Right atrium auricular region (tissue), 2 donors: Measurements from ENCODE around the gene FRMD4A. TPM values are rescaled to one million over a fixed set of nuclear protein-coding genes. Genes with fewer than 3 reads are reported as not detected.

ENCODE experiments used
- DNase-seq: peaks from one replicate; pipeline ENCODE4 v3.0.0-alpha.2; 2019; ENCODE audit warnings: low spot score
- H3K27ac ChIP-seq, 2 donors: fragments of 200-600 bp; sonication (generic); 1 replicate in 1 of 2; 2 replicates in 1 of 2; pipeline ENCODE4 v1.5.1; 2016 to 2019
- H3K27me3 ChIP-seq, 2 donors: fragments of 200-600 bp; sonication (generic); one replicate each; pipeline versions ENCODE4 v1.5.1 to v1.6.0; 2017 to 2019
- H3K36me3 ChIP-seq: fragments of 200-600 bp; sonication (generic); one replicate; pipeline ENCODE4 v1.5.1; 2016
- H3K4me1 ChIP-seq, 2 donors: fragments of 200-600 bp; sonication (generic); one replicate each; pipeline versions ENCODE4 v1.5.1 to v1.6.0; 2017 to 2019
- H3K4me3 ChIP-seq, 2 donors: fragments of 200-600 bp; sonication (generic); 1 replicate in 1 of 2; 2 replicates in 1 of 2; pipeline ENCODE4 v1.5.1; 2017 to 2019; ENCODE audit warnings: mild to moderate bottlenecking in 1 of 2, moderate library complexity in 1 of 2
- H3K9me3 ChIP-seq, 2 donors: fragments of 200-600 bp; sonication (generic); one replicate each; pipeline ENCODE4 v1.5.1; 2019
- total RNA-seq, 2 donors: library from RNA; depleted of rRNA; stranded (reverse); fragments of >200 nt; gene quantifications; one replicate each; pipeline ENCODE4 v1.1.0, GENCODE V29; 2016
- TF ChIP-seq, protein P1 (sequence below), 2 donors: fragments of 200-600 bp; sonication (generic); IDR thresholded peaks; one replicate each; pipeline ENCODE4 v1.5.1; 2019; ENCODE audit warnings: antibody characterized with exemption in 2 of 2

FRMD4A gene
- total RNA-seq, 2 donors from 2014 or later, result 15.9 to 22.9 TPM

DNA sequence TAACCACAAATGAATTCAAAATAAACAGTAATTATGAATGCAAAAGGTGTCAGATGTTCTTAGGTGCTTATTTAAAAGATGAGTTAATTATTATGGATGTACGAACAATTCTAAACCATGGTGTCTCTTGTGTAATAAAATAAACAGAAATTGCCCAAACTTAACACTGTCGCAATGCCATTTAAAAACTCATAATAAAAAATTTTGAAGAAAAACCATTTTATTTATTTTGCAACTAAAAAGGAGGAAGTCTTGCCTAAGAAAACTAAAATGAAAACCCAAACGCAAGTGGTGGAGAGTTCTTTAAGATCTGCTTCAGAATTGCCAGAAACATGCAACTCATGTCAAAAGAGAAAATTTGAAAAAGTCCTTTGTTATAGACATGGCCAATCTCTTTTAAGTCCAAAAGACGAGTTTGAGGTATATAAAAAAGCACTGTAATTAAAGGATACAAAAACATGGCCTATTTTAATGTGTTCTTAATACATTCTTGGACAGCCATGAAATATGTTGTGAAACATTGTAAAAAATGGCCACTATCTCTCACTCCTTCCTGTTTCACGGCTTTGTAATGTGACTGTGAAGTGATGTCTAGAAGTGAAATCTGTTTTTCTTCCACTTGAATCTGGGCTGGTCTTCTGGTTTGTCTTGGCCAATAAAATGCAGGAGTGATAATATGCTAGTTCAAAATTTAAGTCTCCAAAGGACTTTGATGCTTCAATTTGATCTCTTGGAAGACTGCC lies 421.0 kb downstream of the FRMD4A start:
- Histone ChIP-seq H3K4me3 (no peak overlapping the region), H3K36me3 (no peaks in the 10 kb centered on the region), H3K4me1 (no peaks in the 10 kb centered on the region), H3K27ac (no peak overlapping the region), H3K9me3 (no peaks in the 10 kb centered on the region), H3K27me3 (no peaks in the 10 kb centered on the region)
- DNase-seq, result no peak
- TF ChIP-seq, protein P1, sequence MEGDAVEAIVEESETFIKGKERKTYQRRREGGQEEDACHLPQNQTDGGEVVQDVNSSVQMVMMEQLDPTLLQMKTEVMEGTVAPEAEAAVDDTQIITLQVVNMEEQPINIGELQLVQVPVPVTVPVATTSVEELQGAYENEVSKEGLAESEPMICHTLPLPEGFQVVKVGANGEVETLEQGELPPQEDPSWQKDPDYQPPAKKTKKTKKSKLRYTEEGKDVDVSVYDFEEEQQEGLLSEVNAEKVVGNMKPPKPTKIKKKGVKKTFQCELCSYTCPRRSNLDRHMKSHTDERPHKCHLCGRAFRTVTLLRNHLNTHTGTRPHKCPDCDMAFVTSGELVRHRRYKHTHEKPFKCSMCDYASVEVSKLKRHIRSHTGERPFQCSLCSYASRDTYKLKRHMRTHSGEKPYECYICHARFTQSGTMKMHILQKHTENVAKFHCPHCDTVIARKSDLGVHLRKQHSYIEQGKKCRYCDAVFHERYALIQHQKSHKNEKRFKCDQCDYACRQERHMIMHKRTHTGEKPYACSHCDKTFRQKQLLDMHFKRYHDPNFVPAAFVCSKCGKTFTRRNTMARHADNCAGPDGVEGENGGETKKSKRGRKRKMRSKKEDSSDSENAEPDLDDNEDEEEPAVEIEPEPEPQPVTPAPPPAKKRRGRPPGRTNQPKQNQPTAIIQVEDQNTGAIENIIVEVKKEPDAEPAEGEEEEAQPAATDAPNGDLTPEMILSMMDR (IDR thresholded peaks at IDR 0.05), result no peak

DNA sequence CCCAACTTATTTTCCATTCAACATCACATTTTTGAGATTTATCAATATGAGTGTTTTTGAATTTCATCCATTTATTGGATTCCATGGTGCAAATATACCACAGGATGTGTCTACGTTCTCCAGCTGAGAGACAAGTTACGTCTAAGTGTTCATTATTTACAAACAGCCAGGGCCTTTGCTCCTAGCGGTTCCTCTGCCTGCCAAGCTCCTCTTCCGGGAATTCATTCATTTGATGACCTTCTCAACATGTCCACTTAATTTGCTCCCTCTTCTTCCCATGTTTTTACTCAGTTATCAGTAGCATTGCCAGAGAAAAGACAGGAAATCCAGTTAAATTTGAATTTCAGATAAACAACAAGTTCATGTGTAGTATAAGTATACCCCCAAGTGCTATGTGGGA lies 422.2 kb downstream of the FRMD4A start:
- TF ChIP-seq, protein P1 (IDR thresholded peaks at IDR 0.05), result no peak

DNA sequence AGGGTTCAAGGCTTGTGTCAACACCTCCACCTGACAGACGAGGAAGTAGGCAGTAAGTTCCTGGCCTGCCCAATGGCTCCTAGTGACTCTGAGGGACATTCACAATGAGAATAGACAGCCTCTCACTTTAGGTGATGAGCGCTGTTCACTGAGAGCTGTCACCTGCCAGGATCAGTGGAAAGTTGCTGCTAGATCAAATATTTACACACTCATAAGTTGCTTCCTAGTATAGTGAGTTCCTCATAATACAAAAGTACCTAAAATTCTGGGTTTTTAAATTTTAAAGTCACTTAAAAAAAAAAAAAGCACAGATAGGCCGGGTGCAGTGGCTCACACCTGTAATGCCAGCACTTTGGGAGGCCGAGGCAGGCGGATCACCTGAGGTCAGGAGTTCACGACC lies 423.2 kb downstream of the FRMD4A start:
- no peak overlapping the region for H3K27ac ChIP-seq
- TF ChIP-seq, protein P1 (IDR thresholded peaks at IDR 0.05), result no peak
- H3K9me3 ChIP-seq, result no peaks in the 10 kb centered on the region
- DNase-seq, result no peak
- no peaks in the 10 kb centered on the region for H3K27me3 ChIP-seq
- peaks cover 0 to 5% of the 10 kb centered on the region in 2 donors for H3K4me1 ChIP-seq
- no peak overlapping the region for H3K4me3 ChIP-seq
- H3K36me3 ChIP-seq, result no peaks in the 10 kb centered on the region

More for the DNA sequence above, 422.2 kb downstream of the FRMD4A start:
- no peak overlapping the region for H3K27ac ChIP-seq
- H3K4me3 ChIP-seq, result no peak overlapping the region
- no peaks in the 10 kb centered on the region for H3K9me3 ChIP-seq
- peaks cover 0 to 5% of the 10 kb centered on the region in 2 donors for H3K4me1 ChIP-seq
- H3K36me3 ChIP-seq, result no peaks in the 10 kb centered on the region
- H3K27me3 ChIP-seq, result no peaks in the 10 kb centered on the region
- DNase-seq, result no peak

DNA sequence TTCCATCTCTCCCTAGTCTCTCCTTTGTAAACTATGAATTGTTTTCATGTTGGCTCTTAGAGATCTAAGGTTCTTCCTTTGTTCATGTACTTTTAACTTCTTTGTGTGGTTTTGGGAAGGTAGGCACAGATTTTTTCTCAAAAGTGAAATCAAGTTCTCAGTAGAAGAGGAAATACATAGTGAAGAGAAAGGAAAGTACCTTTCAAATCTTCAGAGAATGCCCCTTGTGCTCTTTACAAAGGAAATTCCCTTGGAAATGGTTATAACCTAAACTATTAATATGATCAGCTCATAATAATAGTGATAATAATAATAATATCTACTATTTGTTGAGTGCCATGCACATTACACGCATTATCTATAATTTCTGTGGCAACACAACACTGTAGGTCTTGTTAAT lies 425.4 kb downstream of the FRMD4A start:
- H3K4me1 ChIP-seq, result peaks cover 0 to 5% of the 10 kb centered on the region in 2 donors
- no peaks in the 10 kb centered on the region for H3K36me3 ChIP-seq
- TF ChIP-seq, protein P1 (IDR thresholded peaks at IDR 0.05), result no peak
- H3K9me3 ChIP-seq, result no peaks in the 10 kb centered on the region
- no peaks in the 10 kb centered on the region for H3K27me3 ChIP-seq
- no peak overlapping the region for H3K27ac ChIP-seq
- no peak for DNase-seq
- H3K4me3 ChIP-seq, result no peak overlapping the region

DNA sequence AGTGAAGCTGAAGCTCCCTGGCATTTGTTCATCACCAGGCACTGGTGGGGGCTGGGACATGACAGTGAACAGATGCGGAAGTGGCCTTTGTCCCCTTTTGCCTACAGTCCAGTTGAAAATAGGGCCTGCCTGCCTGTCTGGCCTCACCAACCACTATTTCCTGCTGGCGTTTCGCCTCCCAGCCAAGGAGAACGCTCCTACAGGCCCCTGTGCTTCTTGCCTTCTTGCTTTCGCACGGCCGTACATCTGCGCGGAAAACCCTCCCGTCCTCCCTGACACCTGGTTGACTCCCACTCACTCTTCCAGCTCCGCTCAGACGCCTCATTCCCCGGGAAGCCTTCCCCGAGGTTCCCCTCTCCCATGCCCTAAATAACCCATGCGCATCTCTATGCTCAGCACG lies 426.7 kb downstream of the FRMD4A start:
- Histone ChIP-seq H3K4me1 (peaks cover 0 to 5% of the 10 kb centered on the region in 2 donors), H3K9me3 (no peaks in the 10 kb centered on the region), H3K27me3 (no peaks in the 10 kb centered on the region), H3K27ac (no peak overlapping the region), H3K4me3 (no peak overlapping the region), H3K36me3 (no peaks in the 10 kb centered on the region)
- DNase-seq, result no peak
- TF ChIP-seq, protein P1 (IDR thresholded peaks at IDR 0.05), result no peak
